ENCODE data around the gene DNAJC2. TPM values are rescaled to one million over a fixed set of nuclear protein-coding genes. Genes with fewer than 3 reads are reported as not detected.

The DNAJC2 gene, protein sequence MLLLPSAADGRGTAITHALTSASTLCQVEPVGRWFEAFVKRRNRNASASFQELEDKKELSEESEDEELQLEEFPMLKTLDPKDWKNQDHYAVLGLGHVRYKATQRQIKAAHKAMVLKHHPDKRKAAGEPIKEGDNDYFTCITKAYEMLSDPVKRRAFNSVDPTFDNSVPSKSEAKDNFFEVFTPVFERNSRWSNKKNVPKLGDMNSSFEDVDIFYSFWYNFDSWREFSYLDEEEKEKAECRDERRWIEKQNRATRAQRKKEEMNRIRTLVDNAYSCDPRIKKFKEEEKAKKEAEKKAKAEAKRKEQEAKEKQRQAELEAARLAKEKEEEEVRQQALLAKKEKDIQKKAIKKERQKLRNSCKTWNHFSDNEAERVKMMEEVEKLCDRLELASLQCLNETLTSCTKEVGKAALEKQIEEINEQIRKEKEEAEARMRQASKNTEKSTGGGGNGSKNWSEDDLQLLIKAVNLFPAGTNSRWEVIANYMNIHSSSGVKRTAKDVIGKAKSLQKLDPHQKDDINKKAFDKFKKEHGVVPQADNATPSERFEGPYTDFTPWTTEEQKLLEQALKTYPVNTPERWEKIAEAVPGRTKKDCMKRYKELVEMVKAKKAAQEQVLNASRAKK
- total RNA-seq = 10 to 100 TPM; 40.8 to 43.0 TPM
- polyA plus RNA-seq (2013, experiment 1 of 2) = 25.5 TPM
- 24.1 TPM for polyA plus RNA-seq (2013, experiment 2 of 2)
- long read RNA-seq, experiment 1, partial matches to known transcripts = 13 of 17 reads
- long read RNA-seq, experiment 1, other reads (novel, unspliced or antisense) = 2 of 17 reads
- long read RNA-seq, experiment 2, transcript DNAJC2-203 (17 exons, 2,167 nt) = major isoform, 62 of 70 reads
- long read RNA-seq, experiment 2, partial matches to known transcripts = 0 of 70 reads
- long read RNA-seq, experiment 2, other reads (novel, unspliced or antisense) = 8 of 70 reads
- long read RNA-seq, experiment 3, partial matches to known transcripts = 36 of 51 reads
- long read RNA-seq, experiment 3, other reads (novel, unspliced or antisense) = 11 of 51 reads
- long read RNA-seq, experiment 4, transcript DNAJC2-203 (17 exons, 2,167 nt) = major isoform, 13 of 95 reads
- long read RNA-seq, experiment 4, partial matches to known transcripts = 70 of 95 reads
- long read RNA-seq, experiment 4, other reads (novel, unspliced or antisense) = 11 of 95 reads

DNA sequence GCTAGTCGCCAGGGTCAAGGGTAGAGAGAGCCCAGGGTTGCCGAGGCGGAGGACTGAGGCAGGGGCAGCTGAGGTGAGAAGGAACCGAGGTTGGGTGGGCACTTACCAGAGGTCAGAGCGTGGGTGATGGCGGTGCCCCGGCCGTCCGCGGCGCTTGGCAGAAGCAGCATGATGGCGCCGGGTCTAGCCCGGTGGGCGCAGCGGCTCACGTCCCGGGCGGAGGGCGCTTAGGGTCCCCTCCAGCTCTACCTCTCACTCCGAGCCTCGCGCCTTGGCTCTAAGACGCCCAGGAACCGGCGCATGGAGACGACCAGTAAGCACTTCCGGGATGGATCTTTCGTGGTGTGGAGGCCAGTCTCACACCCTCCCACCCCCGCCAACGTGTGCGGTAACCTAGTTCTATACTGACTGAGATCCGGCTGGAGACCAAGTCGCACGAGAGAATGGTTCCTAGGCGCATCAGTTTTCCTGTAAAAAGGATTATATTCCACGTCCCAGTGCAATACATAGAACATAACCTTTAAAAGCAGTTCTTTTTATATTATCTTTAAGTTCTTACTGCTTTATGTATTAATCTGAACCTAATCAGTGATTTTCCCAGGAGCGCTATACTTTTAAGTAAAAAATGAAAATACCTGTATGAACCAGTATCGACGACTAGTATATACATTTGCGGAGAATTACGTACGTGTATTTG, at the start of gene DNAJC2:
Gene DNAJC2, minus strand, starts transcription at position 315 of the 697 bp plus-strand sequence. Its CDS starts 145 bp downstream, at position 170.
- H3K4me1 Mint-ChIP-seq = peaks cover 11% of the 10 kb centered on the region
- Histone ChIP-seq H3K9me3 (ENCODE audit: control insufficient read depth, low read length) (no peaks in the 10 kb centered on the region), H3K4me1 (ENCODE audit: control insufficient read depth, insufficient read depth, low read length) (no peaks in the 10 kb centered on the region), H3K36me3 (ENCODE audit: control insufficient read depth, insufficient read depth, low read length) (peaks cover 24% of the 10 kb centered on the region), H3K4me3 (ENCODE audit: low read length) (peak within 1 kb of the TSS; percentile 91), H3K27me3 (ENCODE audit: control insufficient read depth, insufficient read depth, low read length, poor library complexity, severe bottlenecking) (no peaks in the 10 kb centered on the region), H3K27ac (ENCODE audit: low read depth, low read length) (peak within 1 kb of the TSS; percentile 67), H3K9ac (ENCODE audit: extremely low read depth, low read length, poor library complexity, severe bottlenecking) (peak within 1 kb of the TSS; percentile 96)
- no peaks in the 10 kb centered on the region for H3K27me3 Mint-ChIP-seq (ENCODE audit: insufficient read depth)
- TF ChIP-seq, protein P1, sequence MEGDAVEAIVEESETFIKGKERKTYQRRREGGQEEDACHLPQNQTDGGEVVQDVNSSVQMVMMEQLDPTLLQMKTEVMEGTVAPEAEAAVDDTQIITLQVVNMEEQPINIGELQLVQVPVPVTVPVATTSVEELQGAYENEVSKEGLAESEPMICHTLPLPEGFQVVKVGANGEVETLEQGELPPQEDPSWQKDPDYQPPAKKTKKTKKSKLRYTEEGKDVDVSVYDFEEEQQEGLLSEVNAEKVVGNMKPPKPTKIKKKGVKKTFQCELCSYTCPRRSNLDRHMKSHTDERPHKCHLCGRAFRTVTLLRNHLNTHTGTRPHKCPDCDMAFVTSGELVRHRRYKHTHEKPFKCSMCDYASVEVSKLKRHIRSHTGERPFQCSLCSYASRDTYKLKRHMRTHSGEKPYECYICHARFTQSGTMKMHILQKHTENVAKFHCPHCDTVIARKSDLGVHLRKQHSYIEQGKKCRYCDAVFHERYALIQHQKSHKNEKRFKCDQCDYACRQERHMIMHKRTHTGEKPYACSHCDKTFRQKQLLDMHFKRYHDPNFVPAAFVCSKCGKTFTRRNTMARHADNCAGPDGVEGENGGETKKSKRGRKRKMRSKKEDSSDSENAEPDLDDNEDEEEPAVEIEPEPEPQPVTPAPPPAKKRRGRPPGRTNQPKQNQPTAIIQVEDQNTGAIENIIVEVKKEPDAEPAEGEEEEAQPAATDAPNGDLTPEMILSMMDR (conservative IDR thresholded peaks at IDR 0.05) = no peak
- peaks cover 25% of the 10 kb centered on the region for H3K36me3 Mint-ChIP-seq (ENCODE audit: low read depth)
- DNase-seq = peak; percentile 93
- no peaks in the 10 kb centered on the region for H3K9me3 Mint-ChIP-seq
- peak within 1 kb of the TSS; percentile 97 for H3K27ac Mint-ChIP-seq
- peak within 1 kb of the TSS; percentile 95 for H3K4me3 Mint-ChIP-seq
- WGBS, 2 experiments (ENCODE audit: insufficient coverage in 1 of 2, insufficient read length in 1 of 2) = 12 to 28% methylated on average over 15 to 43 of the region's 43 CpGs

DNA sequence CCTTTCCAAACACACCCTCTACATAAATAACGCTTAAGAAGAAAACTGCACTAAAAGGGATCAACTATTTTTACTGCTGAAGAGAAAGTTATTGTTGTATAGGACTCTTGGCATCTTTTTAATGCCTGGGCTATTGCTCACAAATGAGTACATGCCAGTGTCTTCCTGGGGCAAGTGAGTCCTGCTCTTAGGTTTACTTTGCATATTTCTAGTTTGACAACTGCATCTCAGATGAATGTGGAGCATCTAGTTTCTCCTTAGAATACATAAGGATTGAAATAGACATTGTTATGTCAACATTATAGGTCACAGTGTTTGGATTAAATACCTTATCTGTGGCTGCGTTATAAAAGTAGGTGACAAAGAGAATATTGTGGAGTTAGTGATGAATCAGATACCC, 47.4 kb upstream of the DNAJC2 start:
- H3K4me1 ChIP-seq (ENCODE audit: control insufficient read depth, insufficient read depth, low read length) = no peaks in the 10 kb centered on the region
- H3K4me3 Mint-ChIP-seq = no peak overlapping the region
- TF ChIP-seq, protein P1 (conservative IDR thresholded peaks at IDR 0.05) = no peak
- peaks cover 15% of the 10 kb centered on the region for H3K4me1 Mint-ChIP-seq
- no peaks in the 10 kb centered on the region for H3K27me3 ChIP-seq (ENCODE audit: control insufficient read depth, insufficient read depth, low read length, poor library complexity, severe bottlenecking)
- H3K36me3 ChIP-seq (ENCODE audit: control insufficient read depth, insufficient read depth, low read length) = no peaks in the 10 kb centered on the region
- H3K27ac ChIP-seq (ENCODE audit: low read depth, low read length) = no peak overlapping the region
- peaks cover 2% of the 10 kb centered on the region for H3K27me3 Mint-ChIP-seq (ENCODE audit: insufficient read depth)
- no peaks in the 10 kb centered on the region for H3K9me3 ChIP-seq (ENCODE audit: control insufficient read depth, low read length)
- no peaks in the 10 kb centered on the region for H3K9me3 Mint-ChIP-seq
- no peak overlapping the region for H3K4me3 ChIP-seq (ENCODE audit: low read length)
- 80 to 100% methylated on average over 1 of the region's 2 CpGs for WGBS, 2 experiments (ENCODE audit: insufficient coverage in 1 of 2, insufficient read length in 1 of 2)
- no peak overlapping the region for H3K27ac Mint-ChIP-seq
- H3K36me3 Mint-ChIP-seq (ENCODE audit: low read depth) = no peaks in the 10 kb centered on the region
- no peak for DNase-seq
- no peak overlapping the region for H3K9ac ChIP-seq (ENCODE audit: extremely low read depth, low read length, poor library complexity, severe bottlenecking)

DNA sequence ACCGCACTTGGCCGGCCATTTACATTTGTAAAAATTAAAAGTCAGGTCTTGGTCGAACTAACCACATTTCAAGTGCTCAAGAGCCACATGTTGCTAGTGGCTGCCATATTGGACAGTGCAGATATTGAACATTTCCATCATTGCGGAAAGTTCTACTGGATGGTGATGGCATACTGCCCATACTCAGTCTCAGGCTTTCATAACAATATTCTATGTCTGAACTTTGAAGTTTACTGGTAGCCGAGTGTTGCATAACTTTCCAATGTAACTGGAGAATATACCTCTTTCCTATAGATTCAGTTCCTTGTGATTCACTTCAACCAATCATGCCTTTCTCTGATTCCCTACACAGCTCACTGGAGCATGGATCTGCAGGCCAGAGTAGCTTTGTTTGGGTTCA, 46.6 kb upstream of the DNAJC2 start:
- H3K27ac Mint-ChIP-seq = no peak overlapping the region
- DNase-seq = no peak
- Histone ChIP-seq H3K36me3 (ENCODE audit: control insufficient read depth, insufficient read depth, low read length) (no peaks in the 10 kb centered on the region), H3K9ac (ENCODE audit: extremely low read depth, low read length, poor library complexity, severe bottlenecking) (no peak overlapping the region), H3K27me3 (ENCODE audit: control insufficient read depth, insufficient read depth, low read length, poor library complexity, severe bottlenecking) (no peaks in the 10 kb centered on the region), H3K4me1 (ENCODE audit: control insufficient read depth, insufficient read depth, low read length) (no peaks in the 10 kb centered on the region), H3K27ac (ENCODE audit: low read depth, low read length) (no peak overlapping the region), H3K4me3 (ENCODE audit: low read length) (no peak overlapping the region), H3K9me3 (ENCODE audit: control insufficient read depth, low read length) (no peaks in the 10 kb centered on the region)
- no peak overlapping the region for H3K4me3 Mint-ChIP-seq
- peaks cover 2% of the 10 kb centered on the region for H3K27me3 Mint-ChIP-seq (ENCODE audit: insufficient read depth)
- H3K9me3 Mint-ChIP-seq = no peaks in the 10 kb centered on the region
- peaks cover 12% of the 10 kb centered on the region for H3K4me1 Mint-ChIP-seq
- WGBS, 2 experiments (ENCODE audit: insufficient coverage in 1 of 2, insufficient read length in 1 of 2) = 94 to 98% methylated on average over 5 of the region's 5 CpGs
- TF ChIP-seq, protein P1 (conservative IDR thresholded peaks at IDR 0.05) = no peak
- H3K36me3 Mint-ChIP-seq (ENCODE audit: low read depth) = no peaks in the 10 kb centered on the region
